HepG2 (cell line): ENCODE data around the gene DDX18. TPM values are rescaled to one million over a fixed set of nuclear protein-coding genes. Genes with fewer than 3 reads are reported as not detected.

ENCODE experiments used
- ATAC-seq: fragments of 200-7000 bp; cut with Tn5 transposase; 3 replicates; pipeline ENCODE4 v1.9.1; 2020; ENCODE audit warnings: mild to moderate bottlenecking, moderate library complexity
- BruUV-seq: library from RNA; stranded (reverse); fragments of 400-500 nt; replicated peaks from 2 replicates; lab custom pipeline; 2021; lab: Mats Ljungman, UMichigan
- CTCF ChIA-PET: fragments of 300-600 bp; formaldehyde crosslinking; extraction: SDS; loops from one replicate; lab custom pipeline; 2021; ENCODE audit warnings: low total read pairs, inconsistent platforms, low intra/inter-chr PET ratio; lab: Yijun Ruan, JAX
- POLR2A ChIA-PET: fragments of 350-600 bp; sonication (Branson Sonifier 250); formaldehyde crosslinking; loops from one replicate; lab custom pipeline; 2020; ENCODE audit warnings: antibody characterized with exemption, inconsistent platforms; lab: Yijun Ruan, JAX
- DNase-seq: peaks from one replicate; pipeline ENCODE4 v3.0.0-alpha.2; 2015; ENCODE audit warnings: low spot score
- FAIRE-seq: peaks from 3 replicates; lab custom pipeline; 2011; peaks lifted over from hg19 to GRCh38; lab: Jason Lieb, UNC
- H2AFZ ChIP-seq: one replicate; pipeline ENCODE4 v1.6.1; 2011; ENCODE audit warnings: low read length, inconsistent platforms
- H3K27ac ChIP-seq: fragments of 300-600 bp; 3 replicates; pipeline ENCODE4 v1.8.0; 2011; ENCODE audit warnings: mixed run types, mild to moderate bottlenecking, mixed read lengths, low read length, inconsistent platforms; ENCODE audit not compliant: insufficient read depth; ENCODE audit errors: extremely low read length
- H3K27me3 ChIP-seq, 2 experiments: fragments of 200-600 bp in 1 of 2; 2 replicates in 1 of 2; 3 replicates in 1 of 2; pipeline versions ENCODE4 v1.6.0 to v1.8.0; 2011; ENCODE audit warnings: low read length in 2 of 2, mild to moderate bottlenecking in 2 of 2, moderate library complexity in 2 of 2, inconsistent platforms in 1 of 2; ENCODE audit not compliant: insufficient read depth in 2 of 2, control insufficient read depth in 1 of 2
- H3K36me3 ChIP-seq, 2 experiments: fragments of 200-600 bp in 1 of 2; replicated peaks in 1 of 2; 2 replicates in 1 of 2; 3 replicates in 1 of 2; pipeline versions ENCODE4 v1.5.1 to v1.8.0; 2011; ENCODE audit warnings: low read length in 2 of 2, inconsistent platforms in 1 of 2; ENCODE audit not compliant: insufficient read depth in 2 of 2, control insufficient read depth in 1 of 2
- H3K4me1 ChIP-seq: 2 replicates; pipeline ENCODE4 v1.5.1; 2012; ENCODE audit warnings: low read length, inconsistent platforms; ENCODE audit not compliant: insufficient read depth
- H3K4me2 ChIP-seq: 2 replicates; pipeline ENCODE4 v1.6.0; 2011; ENCODE audit warnings: low read depth, low read length, inconsistent platforms
- H3K4me3 ChIP-seq, 3 experiments: fragments of 200-600 bp in 1 of 3; sonication (generic), shearing (Covaris generic) in 1 of 3; replicated peaks in 1 of 3; 2 replicates each; pipeline ENCODE4 v1.5.1; 2011 to 2016; ENCODE audit warnings: low read length in 3 of 3, inconsistent platforms in 2 of 3, low read depth in 2 of 3, mild to moderate bottlenecking in 2 of 3, control low read depth in 1 of 3, mixed read lengths in 1 of 3; ENCODE audit not compliant: insufficient read depth in 1 of 3
- H3K79me2 ChIP-seq: one replicate; pipeline ENCODE4 v1.6.1; 2011; ENCODE audit warnings: low read length, inconsistent platforms; ENCODE audit not compliant: insufficient read depth
- H3K9ac ChIP-seq: 2 replicates; pipeline ENCODE4 v1.6.0; 2011; ENCODE audit warnings: mild to moderate bottlenecking, low read depth, low read length, inconsistent platforms; ENCODE audit not compliant: insufficient read depth
- H3K9me3 ChIP-seq: 2 replicates; pipeline ENCODE4 v1.5.1; 2012; ENCODE audit warnings: mild to moderate bottlenecking, low read length
- H4K20me1 ChIP-seq: 2 replicates; pipeline ENCODE4 v1.6.0; 2011; ENCODE audit warnings: inconsistent platforms, mild to moderate bottlenecking, low read length, moderate library complexity; ENCODE audit not compliant: insufficient read depth
- ATF3 ChIP-seq: sonication (generic); formaldehyde crosslinking; IDR thresholded peaks from 2 replicates; pipeline ENCODE4 v1.4.0; 2020; ENCODE audit warnings: missing genetic modification reagents
- KDM5A ChIP-seq: fragments of 200-600 bp; sonication (generic); IDR thresholded peaks from 2 replicates; pipeline ENCODE4 v1.7.0; 2018; ENCODE audit warnings: antibody characterized with exemption, mild to moderate bottlenecking, low read length, borderline replicate concordance
- KDM6A ChIP-seq: IDR thresholded peaks from 2 replicates; pipeline ENCODE4 v1.6.1; 2016; ENCODE audit warnings: low read depth
- KMT2A ChIP-seq: sonication (generic); formaldehyde crosslinking; IDR thresholded peaks from 2 replicates; pipeline ENCODE4 v1.4.0; 2020; ENCODE audit warnings: missing genetic modification reagents
- MED1 ChIP-seq: sonication (generic); formaldehyde crosslinking; IDR thresholded peaks from 2 replicates; pipeline ENCODE4 v1.4.0; 2020; ENCODE audit warnings: missing genetic modification reagents
- MIER3 ChIP-seq: IDR thresholded peaks from 2 replicates; pipeline ENCODE4 v1.6.1; 2016; ENCODE audit warnings: missing compliant biosample characterization, borderline replicate concordance
- NFKB2 ChIP-seq: sonication (generic); formaldehyde crosslinking; IDR thresholded peaks from 2 replicates; pipeline ENCODE4 v1.4.0; 2020; ENCODE audit warnings: missing genetic modification reagents, borderline replicate concordance
- ZBTB10 ChIP-seq: sonication (generic); formaldehyde crosslinking; IDR thresholded peaks from 2 replicates; pipeline ENCODE4 v1.4.0; 2020; ENCODE audit warnings: missing genetic modification reagents, borderline replicate concordance
- ZBTB26 ChIP-seq: IDR thresholded peaks from 2 replicates; pipeline ENCODE4 v1.6.1; 2016; ENCODE audit warnings: missing compliant biosample characterization, missing genetic modification reagents, borderline replicate concordance
- ZFP82 ChIP-seq: sonication (generic); formaldehyde crosslinking; IDR thresholded peaks from 2 replicates; pipeline ENCODE4 v1.5.1; 2020; ENCODE audit warnings: mild to moderate bottlenecking, missing genetic modification reagents, borderline replicate concordance
- ZNF160 ChIP-seq: sonication (generic); formaldehyde crosslinking; IDR thresholded peaks from 2 replicates; pipeline ENCODE4 v1.8.0; 2022; ENCODE audit warnings: mild to moderate bottlenecking, inconsistent platforms, missing genetic modification reagents
- ZNF496 ChIP-seq: sonication (generic); formaldehyde crosslinking; IDR thresholded peaks from 2 replicates; pipeline ENCODE4 v1.8.1; 2023; ENCODE audit warnings: mild to moderate bottlenecking, moderate library complexity, missing genetic modification reagents; ENCODE audit not compliant: insufficient replicate concordance
- ZNF564 ChIP-seq: sonication (generic); formaldehyde crosslinking; IDR thresholded peaks from 2 replicates; pipeline ENCODE4 v1.8.1; 2023; ENCODE audit warnings: mild to moderate bottlenecking, missing genetic modification reagents
- ZNF609 ChIP-seq: sonication (generic); formaldehyde crosslinking; IDR thresholded peaks from 2 replicates; pipeline ENCODE4 v1.4.0; 2020; ENCODE audit warnings: mild to moderate bottlenecking, missing genetic modification reagents, borderline replicate concordance
- ZNF747 ChIP-seq: sonication (generic); formaldehyde crosslinking; IDR thresholded peaks from 2 replicates; pipeline ENCODE4 v1.8.1; 2023; ENCODE audit warnings: missing genetic modification reagents, mild to moderate bottlenecking, borderline replicate concordance
- WGBS: methylation state at CpG from one replicate; pipeline ENCODE4 v1.1.6; 2017; ENCODE audit warnings: low lambda C conversion rate; 5-methylcytosine and 5-hydroxymethylcytosine counted together
- in situ Hi-C: cut with HindIII; loops from 2 replicates; pipeline ENCODE4 v1.10.0; 2017; ENCODE audit warnings: low pct_unique_long_range_greater_than_20kb; ENCODE audit not compliant: extremely low pct_ligation_motif_present
- intact Hi-C: fragments of 100-400 bp; cut with micrococcal nuclease; formaldehyde crosslinking; loops from one replicate; pipeline ENCODE4 v1.10.0; 2022; ENCODE audit not compliant: unreplicated experiment
- polyA plus RNA-seq, 8 experiments: library from polyadenylated mRNA; depleted of rRNA in 3 of 8; stranded (reverse) in 7 of 8; unstranded in 1 of 8; fragments of >200 nt; fragmentation: Illumina TruSeq in 4 of 8; extraction: Trizol in 4 of 8; gene quantifications; 2 replicates each; pipeline versions ENCODE4 v1.2.1 to v1.2.3, GENCODE V29; 2011 to 2016; ENCODE audit warnings: low read depth in 4 of 8, missing spikeins in 1 of 8, mixed read lengths in 1 of 8; ENCODE audit not compliant: insufficient read depth in 1 of 8
- total RNA-seq, 5 experiments: library from RNA; depleted of rRNA; stranded (reverse); fragments of >200 nt; fragmentation: Illumina TruSeq; extraction: Trizol; gene quantifications; 2 replicates each; pipeline ENCODE4 v1.2.3, GENCODE V29; 2016; ENCODE audit warnings: low read depth in 1 of 5

The DDX18 gene
- total and polyA plus RNA-seq, 2 of the 13 experiments (the other 11 are each of a cell fraction or from before 2014, with no cell fraction given): 64.0 to 134 TPM

GRCh38 chr2:117828870-117829269 lies 14.4 kb downstream of the DDX18 start (continued):
- no peak for TF ChIP-seq ZBTB26
- TF ChIP-seq MED1: no peak
- no peak for TF ChIP-seq ZNF609 (CRISPR knock-in tag)
- TF ChIP-seq, all 625 proteins: peak for 14

DNA sequence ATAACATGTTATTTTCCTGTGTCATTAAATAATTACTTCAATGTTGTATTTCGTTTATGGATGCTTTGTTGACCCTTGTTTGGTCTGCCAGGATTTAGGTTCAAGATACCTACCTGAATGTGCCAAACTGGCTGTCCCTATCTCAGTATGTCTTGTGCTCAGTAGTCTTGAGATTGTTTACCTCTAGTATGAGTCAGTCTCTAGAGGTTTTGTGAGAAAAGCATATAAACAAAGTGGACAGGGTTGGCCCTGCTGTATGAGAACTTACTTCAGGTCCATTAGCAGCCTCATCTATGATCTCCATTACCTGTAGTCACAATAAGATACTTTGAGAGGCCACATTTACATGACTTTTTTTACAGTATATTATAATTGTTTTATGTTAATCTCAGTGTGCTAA lies 17.8 kb downstream of the DDX18 start:
- Histone ChIP-seq H3K9ac (no peak overlapping the region), H3K4me3 (no peak overlapping the region), H3K4me2 (no peak overlapping the region), H3K79me2 (no peaks in the 10 kb centered on the region), H4K20me1 (no peaks in the 10 kb centered on the region), H3K27me3 (no peaks in the 10 kb centered on the region), H3K27ac (no peak overlapping the region), H3K9me3 (no peaks in the 10 kb centered on the region), H2AFZ (no peak overlapping the region), H3K4me1 (peaks cover 17% of the 10 kb centered on the region), H3K36me3 (peaks cover 7 to 53% of the 10 kb centered on the region in 2 experiments)
- BruUV-seq: no TSS peak
- intact Hi-C loops: no loop called here
- no peak for DNase-seq
- in situ Hi-C loops: no loop called here
- CTCF ChIA-PET: no interaction called here
- FAIRE-seq: no peak
- 98% methylated on average over 1 of the region's 1 CpG for WGBS
- ATAC-seq: no peak
- POLR2A ChIA-PET: no interaction called here
- TF ChIP-seq ZFP82 (CRISPR knock-in tag) (no peak), ZNF160 (CRISPR knock-in tag) (no peak), KDM6A (no peak), ZNF747 (CRISPR knock-in tag) (no peak), ZNF564 (CRISPR knock-in tag) (no peak), KDM5A (no peak), ZBTB10 (no peak), MIER3 (CRISPR knock-in tag) (no peak), KMT2A (CRISPR knock-in tag) (no peak), ATF3 (CRISPR knock-in tag) (no peak), NFKB2 (no peak), ZNF496 (CRISPR knock-in tag) (no peak)
